Naive B cell (primary cell): ENCODE results near the gene PTGIR. TPM values are rescaled to one million over a fixed set of nuclear protein-coding genes. Genes with fewer than 3 reads are reported as not detected.
A peak's percentile ranks its signal among the peaks of the same experiment; 100 is the strongest.

Experiments used
- ATAC-seq, 2 donors: fragments of 150-1000 bp; cut with Tn5 transposase; 2 replicates each; pipeline ENCODE4 v1.10.0; 2021; ENCODE audit warnings: low read depth in 2 of 2, mild to moderate bottlenecking in 2 of 2, moderate library complexity in 2 of 2
- DNase-seq: peaks from one replicate; pipeline ENCODE4 v3.0.0; 2022
- H3K27ac Mint-ChIP-seq, 6 donors: one replicate each; pipeline ENCODE4 v1.8.0; 2020 to 2022; ENCODE audit warnings: mild to moderate bottlenecking in 6 of 6, mixed read lengths in 6 of 6, moderate library complexity in 5 of 6, inconsistent platforms in 2 of 6
- H3K27me3 Mint-ChIP-seq, 3 donors: one replicate each; pipeline ENCODE4 v1.8.0; 2021 to 2022; ENCODE audit warnings: mixed read lengths in 3 of 3, mild to moderate bottlenecking in 1 of 3
- H3K36me3 Mint-ChIP-seq, 2 donors: one replicate each; pipeline ENCODE4 v1.8.0; 2020 to 2022; ENCODE audit warnings: mixed read lengths in 2 of 2, inconsistent platforms in 1 of 2, mild to moderate bottlenecking in 1 of 2
- H3K4me1 Mint-ChIP-seq, 3 donors: one replicate each; pipeline ENCODE4 v1.8.0; 2020 to 2022; ENCODE audit warnings: mixed read lengths in 3 of 3, inconsistent platforms in 1 of 3, mild to moderate bottlenecking in 1 of 3, moderate library complexity in 1 of 3
- H3K4me3 Mint-ChIP-seq, 8 donors: one replicate each; pipeline ENCODE4 v1.8.0; 2020 to 2022; ENCODE audit warnings: mild to moderate bottlenecking in 8 of 8, mixed read lengths in 8 of 8, moderate library complexity in 8 of 8, inconsistent platforms in 2 of 8
- H3K9me3 Mint-ChIP-seq, 7 donors: one replicate each; pipeline ENCODE4 v1.8.0; 2020 to 2022; ENCODE audit warnings: mixed read lengths in 7 of 7, mild to moderate bottlenecking in 5 of 7, inconsistent platforms in 2 of 7, moderate library complexity in 1 of 7
- polyA plus RNA-seq, 6 donors: library from polyadenylated mRNA; unstranded; fragments of 300-500 nt; fragmentation: Illumina TruSeq; gene quantifications; one replicate each; pipeline ENCODE4 v1.2.3, GENCODE V29; 2021; ENCODE audit warnings: low read depth in 6 of 6

The PTGIR gene
- polyA plus RNA-seq, 6 donors from 2014 or later, result 1.3 to 4.5 (median 1.9) TPM; not detected in 1

GRCh38 chr19:46650445-46650844, 25.6 kb upstream of the PTGIR start:
- DNase-seq (no peak), ATAC-seq (no peak)
- Mint-ChIP-seq H3K4me1 (peaks cover 5 to 9% (median 9%) of the 10 kb centered on the region in 3 donors), H3K27ac (peak overlapping the region in 2 of 6 donors; percentile 53 to 96), H3K4me3 (peak overlapping the region in 6 of 8 donors; percentile 7 to 42 (median 12)), H3K27me3 (peaks cover 52 to 81% (median 66%) of the 10 kb centered on the region in 3 donors), H3K9me3 (peaks cover 0 to 30% (median 25%) of the 10 kb centered on the region in 7 donors), H3K36me3 (peaks cover 4 to 28% of the 10 kb centered on the region in 2 donors)

DNA sequence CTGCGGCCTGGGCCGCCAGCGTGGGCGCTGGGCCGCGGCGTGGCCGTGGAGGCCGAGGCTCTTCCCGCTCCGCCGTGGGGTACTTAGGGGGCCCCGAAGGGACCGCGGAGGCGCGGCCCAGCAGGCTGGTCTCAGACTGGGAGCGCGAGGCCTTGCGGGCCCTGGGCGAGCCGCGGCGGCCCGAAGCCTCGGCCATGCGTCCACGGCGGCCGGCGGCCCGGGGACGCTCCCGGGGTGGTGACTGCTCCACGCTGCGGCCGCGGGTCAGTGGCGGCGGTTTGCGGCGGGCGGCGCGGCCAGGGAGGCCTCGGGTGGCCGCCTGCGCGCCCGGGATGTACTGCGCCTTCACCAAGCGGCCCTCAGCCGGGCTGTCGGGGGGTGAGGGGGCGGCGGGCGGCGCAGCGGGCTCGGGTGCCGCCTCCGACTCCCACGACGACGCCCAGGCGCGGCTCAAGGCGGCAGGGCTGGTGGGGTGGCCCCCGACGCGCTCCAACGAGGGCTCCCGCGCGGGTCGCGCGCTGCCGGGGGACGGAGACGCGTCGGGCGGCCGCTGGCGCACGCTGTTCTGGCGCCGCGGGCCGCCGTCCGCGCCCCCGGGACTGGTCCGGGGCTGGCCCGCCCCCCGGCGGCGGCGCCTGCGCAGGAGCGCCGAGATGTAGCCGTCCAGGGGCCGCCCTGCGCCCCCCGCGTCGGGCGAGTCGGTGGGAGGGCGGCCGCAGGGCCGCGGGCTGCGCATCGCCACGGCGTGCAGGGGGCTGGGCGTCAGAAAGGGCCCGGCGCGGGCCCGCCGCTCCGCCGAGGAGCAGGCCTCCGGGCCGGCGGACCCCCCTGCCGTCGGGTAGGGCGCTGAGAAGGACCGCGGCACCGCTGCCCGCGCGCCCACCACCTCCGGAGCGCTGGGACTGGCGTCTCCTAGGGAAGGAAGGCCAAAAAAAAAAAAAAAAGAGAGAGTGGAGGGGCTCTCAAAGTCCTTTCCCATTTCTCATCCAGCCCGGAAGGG, 24.4 kb upstream of the PTGIR start:
- ATAC-seq (no peak), DNase-seq (no peak)
- Mint-ChIP-seq H3K36me3 (peaks cover 4 to 28% of the 10 kb centered on the region in 2 donors), H3K27me3 (peaks cover 50 to 73% (median 58%) of the 10 kb centered on the region in 3 donors), H3K9me3 (peaks cover 0 to 31% (median 25%) of the 10 kb centered on the region in 7 donors), H3K27ac (peak overlapping the region in 1 of 6 donors; percentile 96), H3K4me3 (peak overlapping the region in 1 of 8 donors; percentile 76), H3K4me1 (peaks cover 5 to 9% (median 9%) of the 10 kb centered on the region in 3 donors)

- peak overlapping the region in 6 of 8 donors; percentile 12 to 77 (median 72) for H3K4me3 Mint-ChIP-seq
- no peak for DNase-seq
- H3K9me3 Mint-ChIP-seq, result peaks cover 0 to 31% (median 25%) of the 10 kb centered on the region in 7 donors
- peaks cover 4 to 20% of the 10 kb centered on the region in 2 donors for H3K36me3 Mint-ChIP-seq
- peaks cover 5 to 9% (median 9%) of the 10 kb centered on the region in 3 donors for H3K4me1 Mint-ChIP-seq
- peak overlapping the region in 3 of 6 donors; percentile 52 to 91 (median 70) for H3K27ac Mint-ChIP-seq
- ATAC-seq, result peak; percentile 42 to 68
- H3K27me3 Mint-ChIP-seq, result peaks cover 47 to 64% (median 48%) of the 10 kb centered on the region in 3 donors
These were observed 23.4 kb upstream of the PTGIR start for GRCh38 chr19:46648060-46648960.

DNA sequence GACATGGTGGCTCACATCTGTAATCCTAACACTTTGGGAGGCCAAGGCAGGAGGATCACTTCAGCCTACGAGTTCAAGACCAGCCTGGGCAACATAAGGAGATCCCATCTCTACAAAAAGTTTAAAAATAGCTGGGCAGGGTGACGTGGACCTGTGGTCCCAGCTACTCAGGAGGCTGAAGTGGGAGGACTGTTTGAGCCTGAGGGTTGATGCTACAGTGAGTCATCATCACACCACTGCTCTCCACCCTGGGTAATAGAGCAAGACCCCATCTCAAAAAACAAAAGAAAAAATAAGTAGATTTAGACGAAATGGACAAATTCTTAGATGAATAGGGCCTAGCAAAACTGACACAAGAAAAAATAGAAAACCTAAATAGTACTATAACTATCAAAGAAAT, 21.5 kb upstream of the PTGIR start:
- peaks cover 0 to 31% (median 25%) of the 10 kb centered on the region in 7 donors for H3K9me3 Mint-ChIP-seq
- no peak for ATAC-seq

GRCh38 chr19:46644720-46645119, 19.8 kb upstream of the PTGIR start:
- Mint-ChIP-seq H3K9me3 (peaks cover 0 to 28% (median 20%) of the 10 kb centered on the region in 7 donors), H3K27me3 (peaks cover 33 to 51% (median 34%) of the 10 kb centered on the region in 3 donors), H3K4me3 (no peak overlapping the region), H3K36me3 (peaks cover 4 to 11% of the 10 kb centered on the region in 2 donors), H3K27ac (no peak overlapping the region), H3K4me1 (peaks cover 4 to 10% (median 9%) of the 10 kb centered on the region in 3 donors)
- DNase-seq (no peak), ATAC-seq (no peak)

More for the DNA sequence above, 21.5 kb upstream of the PTGIR start:
- Mint-ChIP-seq H3K4me3 (no peak overlapping the region), H3K4me1 (peaks cover 5 to 9% (median 9%) of the 10 kb centered on the region in 3 donors), H3K27me3 (peaks cover 38 to 56% (median 42%) of the 10 kb centered on the region in 3 donors), H3K27ac (no peak overlapping the region), H3K36me3 (peaks cover 4 to 20% of the 10 kb centered on the region in 2 donors)
- no peak for DNase-seq

DNA sequence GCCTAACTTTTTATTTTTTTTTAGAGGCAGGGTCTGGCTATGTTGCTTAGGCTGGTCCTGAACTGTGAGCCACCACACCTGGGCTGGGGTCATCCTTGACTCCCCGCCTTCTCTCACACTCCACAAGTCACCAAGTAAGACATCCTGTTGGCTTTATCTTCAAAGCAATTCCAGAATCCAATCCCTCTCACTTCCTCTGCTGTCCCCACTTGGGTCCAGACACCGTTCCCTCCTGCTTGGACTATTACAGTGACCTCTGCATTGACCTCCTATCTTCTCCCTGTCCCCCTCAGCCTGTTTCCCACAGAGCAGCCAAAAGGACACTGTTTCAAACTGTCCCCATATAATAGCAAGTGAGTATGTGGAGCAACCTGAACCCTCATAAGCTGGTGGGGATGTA, 15.8 kb upstream of the PTGIR start:
- Mint-ChIP-seq H3K9me3 (peaks cover 0 to 3% (median 2%) of the 10 kb centered on the region in 7 donors), H3K36me3 (peaks cover 0 to 2% of the 10 kb centered on the region in 2 donors), H3K4me3 (peak overlapping the region in 4 of 8 donors; percentile 57 to 75 (median 70)), H3K4me1 (peaks cover 0 to 10% (median 4%) of the 10 kb centered on the region in 3 donors), H3K27ac (peak overlapping the region in 1 of 6 donors; percentile 82), H3K27me3 (peaks cover 16 to 24% (median 19%) of the 10 kb centered on the region in 3 donors)
- no peak for DNase-seq
- ATAC-seq, result no peak

DNA sequence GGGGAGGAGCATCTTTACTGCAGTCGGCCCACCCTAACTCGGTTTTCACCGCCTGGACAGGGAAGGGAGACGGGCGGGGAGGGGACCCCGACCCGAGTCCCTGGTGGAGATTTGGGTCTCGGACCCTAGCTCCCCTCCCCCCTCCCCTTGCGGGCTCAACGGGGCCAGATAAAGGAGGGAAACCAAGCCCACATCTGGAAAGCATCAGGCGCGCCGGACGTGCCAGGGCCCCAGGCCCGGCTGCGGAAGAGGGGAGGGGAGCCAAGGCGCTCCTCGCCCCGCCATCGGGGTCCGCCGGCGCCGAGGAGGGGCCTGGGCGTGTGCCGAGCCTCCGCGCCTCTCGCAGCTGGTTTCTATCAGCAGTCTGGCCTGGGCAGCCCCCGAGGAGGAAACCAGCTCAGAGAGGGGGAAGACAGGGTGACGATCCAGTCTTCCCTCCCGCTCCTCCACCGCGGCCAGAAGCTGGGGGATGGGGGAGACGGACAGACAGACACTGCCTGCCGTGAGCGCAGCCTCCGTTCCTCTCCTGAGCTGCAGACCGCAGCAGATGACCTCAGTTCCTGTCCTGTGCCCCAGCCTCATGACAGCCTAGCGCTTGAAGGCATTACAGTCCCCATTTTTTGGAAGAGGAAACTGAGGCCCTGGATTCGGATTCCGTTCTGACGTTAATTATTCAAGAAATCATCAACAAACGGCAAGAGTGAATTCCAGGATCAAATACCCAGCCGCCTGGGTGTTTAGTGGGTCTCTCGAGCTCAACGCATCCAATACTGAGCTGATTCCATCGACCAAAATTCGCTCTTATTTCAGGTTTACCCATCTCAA, 14.7 kb upstream of the PTGIR start:
- H3K36me3 Mint-ChIP-seq, result no peaks in the 10 kb centered on the region
- DNase-seq, result no peak
- H3K4me3 Mint-ChIP-seq, result peak overlapping the region in 4 of 8 donors; percentile 41 to 88 (median 74)
- H3K27ac Mint-ChIP-seq, result peak overlapping the region in 2 of 6 donors; percentile 18 to 57
- peaks cover 13 to 20% (median 19%) of the 10 kb centered on the region in 3 donors for H3K27me3 Mint-ChIP-seq
- no peak for ATAC-seq
- peaks cover 0 to 18% (median 4%) of the 10 kb centered on the region in 3 donors for H3K4me1 Mint-ChIP-seq
- no peaks in the 10 kb centered on the region for H3K9me3 Mint-ChIP-seq

- peaks cover 8 to 11% (median 9%) of the 10 kb centered on the region in 3 donors for H3K27me3 Mint-ChIP-seq
- H3K9me3 Mint-ChIP-seq, result no peaks in the 10 kb centered on the region
- DNase-seq (no peak), ATAC-seq (no peak)
- no peaks in the 10 kb centered on the region for H3K36me3 Mint-ChIP-seq
- no peak overlapping the region for H3K27ac Mint-ChIP-seq
- no peak overlapping the region for H3K4me3 Mint-ChIP-seq
- H3K4me1 Mint-ChIP-seq, result peaks cover 0 to 36% (median 14%) of the 10 kb centered on the region in 3 donors
These were observed 12.3 kb upstream of the PTGIR start for GRCh38 chr19:46637224-46637623.

DNA sequence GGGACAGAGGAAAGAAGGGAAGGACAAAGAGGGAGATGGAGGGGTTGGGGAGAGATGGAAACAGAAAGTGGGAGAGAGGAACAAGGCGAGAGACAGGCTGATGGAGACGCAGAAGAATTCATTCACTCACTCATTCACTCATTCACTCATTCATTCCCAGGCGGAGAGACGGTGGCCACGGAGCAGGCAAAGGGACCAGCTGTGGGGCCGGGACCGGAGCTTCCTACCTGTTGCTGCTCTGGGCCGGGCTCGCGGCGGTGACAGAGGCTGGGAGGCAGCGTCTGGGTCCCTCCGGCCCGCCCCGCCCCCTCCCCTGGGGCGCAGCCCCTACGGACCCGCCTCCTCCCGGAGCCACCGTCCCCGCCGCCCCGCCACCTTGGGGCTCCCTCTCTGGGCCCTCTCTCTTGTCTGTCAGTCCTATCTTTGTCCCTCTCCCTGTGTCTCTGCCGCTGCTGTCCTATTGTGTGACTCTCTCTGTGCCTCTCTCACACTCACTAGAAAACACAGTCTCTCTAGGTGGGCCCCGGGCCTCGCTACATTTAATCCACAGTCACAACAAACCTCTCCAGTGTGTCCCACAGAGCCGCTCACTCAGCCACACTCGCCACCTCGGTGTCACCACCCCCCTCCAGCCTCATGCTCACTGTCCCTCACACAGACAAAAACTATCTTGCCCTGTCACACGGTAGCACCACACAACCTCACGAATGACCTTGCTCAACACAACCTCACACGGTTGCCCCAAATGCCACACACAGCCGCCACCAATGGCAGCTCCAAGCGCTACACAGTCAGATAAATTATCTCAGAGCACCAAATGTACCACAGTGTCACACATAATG, 11.3 kb upstream of the PTGIR start, which contains the start of gene GNG8:
Gene GNG8 (minus strand): TSS at position 283 of the 842 bp plus-strand sequence. CDS start 1,520 bp downstream, outside the sequence.
- peak within 1 kb of the TSS in 7 of 8 donors; percentile 32 to 94 (median 74) for H3K4me3 Mint-ChIP-seq
- ATAC-seq (no peak), DNase-seq (no peak)
- H3K36me3 Mint-ChIP-seq, result no peaks in the 10 kb centered on the region
- H3K27ac Mint-ChIP-seq, result peak within 1 kb of the TSS in 5 of 6 donors; percentile 78 to 91 (median 80)
- H3K4me1 Mint-ChIP-seq, result peaks cover 0 to 39% (median 18%) of the 10 kb centered on the region in 3 donors
- no peaks in the 10 kb centered on the region for H3K9me3 Mint-ChIP-seq
- peaks cover 4 to 11% (median 8%) of the 10 kb centered on the region in 3 donors for H3K27me3 Mint-ChIP-seq

- Mint-ChIP-seq H3K27ac (peak overlapping the region in 5 of 6 donors; percentile 24 to 100 (median 81)), H3K27me3 (no peaks in the 10 kb centered on the region), H3K36me3 (no peaks in the 10 kb centered on the region), H3K4me1 (peaks cover 4 to 37% (median 19%) of the 10 kb centered on the region in 3 donors), H3K4me3 (peak overlapping the region in 7 of 8 donors; percentile 32 to 94 (median 73)), H3K9me3 (peaks cover 0 to 1% (median 0%) of the 10 kb centered on the region in 7 donors)
- no peak for ATAC-seq
- DNase-seq, result peak; percentile 15
These were observed 9.8 kb upstream of the PTGIR start for GRCh38 chr19:46634656-46635218.
